ENCODE data around the gene YES1. TPM values are rescaled to one million over a fixed set of nuclear protein-coding genes. Genes with fewer than 3 reads are reported as not detected.
"Not testable (repeated sequence)": the region's sequence is repeated elsewhere in the genome, so short reads cannot be mapped to it uniquely, and the experiment has no call there.

The YES1 gene
- total RNA-seq, 2 donors from 2014 or later: 62.8 to 78.8 TPM

DNA sequence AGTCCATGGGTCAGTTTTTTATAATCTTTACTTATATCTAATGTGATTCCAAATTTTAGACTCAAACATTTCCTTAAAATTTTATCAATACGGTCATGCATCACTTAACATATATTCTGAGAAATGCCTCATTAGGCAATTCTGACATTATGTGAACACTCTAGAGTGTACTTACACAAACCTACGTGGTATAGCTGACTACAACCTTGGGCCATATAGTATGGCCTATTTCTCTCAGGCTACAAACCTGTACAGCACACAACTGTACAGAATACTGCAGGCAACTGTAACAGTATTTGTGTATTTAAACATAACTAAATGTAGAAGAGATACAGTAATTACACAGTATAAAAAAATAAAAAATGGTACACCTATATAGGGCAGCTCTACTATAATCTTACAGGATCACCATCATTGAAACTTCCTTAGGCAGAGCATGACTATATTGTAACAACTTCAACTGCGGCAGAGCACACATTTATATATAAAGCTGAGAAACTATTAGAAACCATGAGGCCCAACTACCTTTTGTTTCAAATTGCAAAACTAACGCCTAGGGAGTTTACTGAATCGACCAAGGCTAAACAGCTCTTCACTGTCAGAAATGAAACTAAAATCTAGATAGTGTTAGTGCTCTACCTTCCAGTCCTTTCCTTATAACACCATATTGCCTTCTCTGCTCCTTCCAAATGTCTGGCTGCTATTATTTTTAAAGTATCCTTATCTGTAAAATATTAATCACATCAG, 6.9 kb downstream of the YES1 start:
- H3K27ac Mint-ChIP-seq: no peak overlapping the region
- no peaks in the 10 kb centered on the region for H3K27me3 Mint-ChIP-seq (ENCODE audit: insufficient read depth)
- no peaks in the 10 kb centered on the region for H3K9me3 Mint-ChIP-seq
- Histone ChIP-seq H3K9ac (ENCODE audit: extremely low read depth, low read length, poor library complexity, severe bottlenecking) (no peak overlapping the region), H3K4me1 (ENCODE audit: control insufficient read depth, insufficient read depth, low read length) (no peaks in the 10 kb centered on the region), H3K9me3 (ENCODE audit: control insufficient read depth, low read length) (no peaks in the 10 kb centered on the region), H3K27ac (ENCODE audit: low read depth, low read length) (no peak overlapping the region), H3K36me3 (ENCODE audit: control insufficient read depth, insufficient read depth, low read length) (no peaks in the 10 kb centered on the region), H3K27me3 (ENCODE audit: control insufficient read depth, insufficient read depth, low read length, poor library complexity, severe bottlenecking) (no peaks in the 10 kb centered on the region), H3K4me3 (ENCODE audit: low read length) (no peak overlapping the region)
- DNase-seq: no peak
- H3K4me1 Mint-ChIP-seq: peaks cover 22% of the 10 kb centered on the region
- no peak overlapping the region for H3K4me3 Mint-ChIP-seq
- TF ChIP-seq, protein P1, sequence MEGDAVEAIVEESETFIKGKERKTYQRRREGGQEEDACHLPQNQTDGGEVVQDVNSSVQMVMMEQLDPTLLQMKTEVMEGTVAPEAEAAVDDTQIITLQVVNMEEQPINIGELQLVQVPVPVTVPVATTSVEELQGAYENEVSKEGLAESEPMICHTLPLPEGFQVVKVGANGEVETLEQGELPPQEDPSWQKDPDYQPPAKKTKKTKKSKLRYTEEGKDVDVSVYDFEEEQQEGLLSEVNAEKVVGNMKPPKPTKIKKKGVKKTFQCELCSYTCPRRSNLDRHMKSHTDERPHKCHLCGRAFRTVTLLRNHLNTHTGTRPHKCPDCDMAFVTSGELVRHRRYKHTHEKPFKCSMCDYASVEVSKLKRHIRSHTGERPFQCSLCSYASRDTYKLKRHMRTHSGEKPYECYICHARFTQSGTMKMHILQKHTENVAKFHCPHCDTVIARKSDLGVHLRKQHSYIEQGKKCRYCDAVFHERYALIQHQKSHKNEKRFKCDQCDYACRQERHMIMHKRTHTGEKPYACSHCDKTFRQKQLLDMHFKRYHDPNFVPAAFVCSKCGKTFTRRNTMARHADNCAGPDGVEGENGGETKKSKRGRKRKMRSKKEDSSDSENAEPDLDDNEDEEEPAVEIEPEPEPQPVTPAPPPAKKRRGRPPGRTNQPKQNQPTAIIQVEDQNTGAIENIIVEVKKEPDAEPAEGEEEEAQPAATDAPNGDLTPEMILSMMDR (conservative IDR thresholded peaks at IDR 0.05): no peak
- 74 to 85% methylated on average over 4 to 5 of the region's 5 CpGs for WGBS, 2 experiments (ENCODE audit: insufficient coverage in 1 of 2, insufficient read length in 1 of 2)
- no peaks in the 10 kb centered on the region for H3K36me3 Mint-ChIP-seq (ENCODE audit: low read depth)

DNA sequence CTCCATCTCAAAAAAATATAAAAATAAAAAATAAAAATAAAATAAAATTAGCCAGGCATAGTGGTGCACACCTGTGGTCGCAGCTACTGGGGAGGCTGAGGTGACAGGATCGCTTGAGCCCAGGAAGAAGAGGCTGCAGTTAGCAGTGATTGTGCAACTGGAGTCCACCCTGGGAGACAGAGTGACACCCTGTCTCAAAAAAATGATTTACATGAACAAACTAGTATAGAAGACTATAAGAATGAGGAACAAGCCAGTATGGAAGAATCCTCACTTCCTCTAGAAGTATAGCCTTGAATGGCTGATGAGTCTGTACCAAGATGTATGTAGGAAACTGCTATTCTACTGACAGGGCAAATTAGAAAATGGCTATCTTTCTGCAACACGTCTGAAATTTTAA, 10.9 kb downstream of the YES1 start:
- no peaks in the 10 kb centered on the region for H3K27me3 ChIP-seq (ENCODE audit: control insufficient read depth, insufficient read depth, low read length, poor library complexity, severe bottlenecking)
- WGBS, 2 experiments (ENCODE audit: insufficient coverage in 1 of 2, insufficient read length in 1 of 2): 93 to 100% methylated on average over 2 of the region's 3 CpGs
- H3K4me1 Mint-ChIP-seq: peaks cover 17% of the 10 kb centered on the region

DNA sequence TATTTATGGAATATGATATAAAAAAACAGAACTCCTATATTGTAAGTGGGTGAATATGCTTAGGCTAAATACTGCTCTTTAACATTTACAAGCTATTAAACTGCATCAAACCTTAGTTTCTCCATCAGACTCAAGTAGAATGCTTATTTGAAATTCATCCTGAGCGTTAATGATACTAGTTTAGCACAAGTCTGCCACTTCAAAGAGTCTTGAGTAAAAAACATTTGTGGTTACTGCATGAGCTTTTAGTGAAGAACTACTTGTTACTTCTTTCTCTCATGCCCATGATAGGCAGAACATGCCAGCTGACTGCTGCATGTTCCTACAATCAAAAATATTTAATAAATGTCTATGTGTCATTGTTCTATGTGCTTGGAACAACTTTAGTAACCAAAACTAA, 12.1 kb downstream of the YES1 start:
- Histone ChIP-seq H3K4me1 (ENCODE audit: control insufficient read depth, insufficient read depth, low read length) (no peaks in the 10 kb centered on the region), H3K36me3 (ENCODE audit: control insufficient read depth, insufficient read depth, low read length) (no peaks in the 10 kb centered on the region), H3K4me3 (ENCODE audit: low read length) (no peak overlapping the region), H3K9me3 (ENCODE audit: control insufficient read depth, low read length) (no peaks in the 10 kb centered on the region), H3K9ac (ENCODE audit: extremely low read depth, low read length, poor library complexity, severe bottlenecking) (no peak overlapping the region), H3K27ac (ENCODE audit: low read depth, low read length) (no peak overlapping the region), H3K27me3 (ENCODE audit: control insufficient read depth, insufficient read depth, low read length, poor library complexity, severe bottlenecking) (no peaks in the 10 kb centered on the region)
- H3K4me3 Mint-ChIP-seq: no peak overlapping the region
- DNase-seq: no peak
- H3K9me3 Mint-ChIP-seq: peaks cover under 1% of the 10 kb centered on the region
- H3K27ac Mint-ChIP-seq: no peak overlapping the region
- H3K36me3 Mint-ChIP-seq (ENCODE audit: low read depth): peaks cover 3% of the 10 kb centered on the region
- H3K27me3 Mint-ChIP-seq (ENCODE audit: insufficient read depth): no peaks in the 10 kb centered on the region
- WGBS, 2 experiments (ENCODE audit: insufficient coverage in 1 of 2, insufficient read length in 1 of 2): 88 to 95% methylated on average over 1 of the region's 1 CpG
- TF ChIP-seq, protein P1 (conservative IDR thresholded peaks at IDR 0.05): no peak
- peaks cover 13% of the 10 kb centered on the region for H3K4me1 Mint-ChIP-seq

More for the DNA sequence above, 10.9 kb downstream of the YES1 start:
- DNase-seq: no peak
- Mint-ChIP-seq H3K4me3 (no peak overlapping the region), H3K27me3 (ENCODE audit: insufficient read depth) (no peaks in the 10 kb centered on the region), H3K36me3 (ENCODE audit: low read depth) (no peaks in the 10 kb centered on the region), H3K9me3 (no peaks in the 10 kb centered on the region), H3K27ac (no peak overlapping the region)
- Histone ChIP-seq H3K9ac (ENCODE audit: extremely low read depth, low read length, poor library complexity, severe bottlenecking) (no peak overlapping the region), H3K27ac (ENCODE audit: low read depth, low read length) (no peak overlapping the region), H3K36me3 (ENCODE audit: control insufficient read depth, insufficient read depth, low read length) (no peaks in the 10 kb centered on the region), H3K9me3 (ENCODE audit: control insufficient read depth, low read length) (no peaks in the 10 kb centered on the region), H3K4me1 (ENCODE audit: control insufficient read depth, insufficient read depth, low read length) (no peaks in the 10 kb centered on the region), H3K4me3 (ENCODE audit: low read length) (no peak overlapping the region)
- TF ChIP-seq, protein P1 (conservative IDR thresholded peaks at IDR 0.05): no peak

DNA sequence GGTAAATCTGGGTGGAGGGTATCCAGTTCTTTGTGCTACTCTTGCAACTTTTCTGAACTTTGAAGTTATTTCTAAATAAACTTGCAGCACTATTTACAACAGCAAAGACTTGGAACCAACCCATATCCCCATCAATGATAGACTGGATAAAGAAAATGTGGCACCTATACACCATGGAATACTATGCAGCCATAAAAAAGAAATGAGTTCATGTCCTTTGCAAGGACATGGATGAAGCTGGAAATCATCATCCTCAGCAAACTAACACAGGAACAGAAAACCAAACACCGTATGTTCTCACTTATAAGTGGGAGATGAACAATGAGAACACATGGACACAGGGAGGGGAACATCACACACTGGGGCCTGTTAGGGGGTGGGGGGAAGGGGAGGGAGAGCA, 16.7 kb downstream of the YES1 start:
- not testable (repeated sequence) for H3K9me3 ChIP-seq (ENCODE audit: control insufficient read depth, low read length)

More for the DNA sequence above, 16.7 kb downstream of the YES1 start:
- not testable (repeated sequence) for H3K36me3 ChIP-seq (ENCODE audit: control insufficient read depth, insufficient read depth, low read length); H3K4me3 Mint-ChIP-seq; H3K36me3 Mint-ChIP-seq (ENCODE audit: low read depth); H3K27me3 Mint-ChIP-seq (ENCODE audit: insufficient read depth); H3K4me3 ChIP-seq (ENCODE audit: low read length); H3K9ac ChIP-seq (ENCODE audit: extremely low read depth, low read length, poor library complexity, severe bottlenecking); DNase-seq; H3K4me1 ChIP-seq (ENCODE audit: control insufficient read depth, insufficient read depth, low read length); H3K27ac ChIP-seq (ENCODE audit: low read depth, low read length); H3K9me3 Mint-ChIP-seq; H3K27me3 ChIP-seq (ENCODE audit: control insufficient read depth, insufficient read depth, low read length, poor library complexity, severe bottlenecking); H3K27ac Mint-ChIP-seq
- no CpG with 5 or more reads among the region's 1 CpG for WGBS, 2 experiments (ENCODE audit: insufficient coverage in 1 of 2, insufficient read length in 1 of 2)
- peaks cover 15% of the 10 kb centered on the region for H3K4me1 Mint-ChIP-seq

Data from endodermal cell (in vitro differentiated cells).